Stimulated activated CD4-positive, alpha-beta T cell treated with anti-CD3 and anti-CD28 coated beads, Interleukin-15, amount 100 ng/mL, for 48 hours (primary cell): ENCODE data around the gene FREM2.

ENCODE experiments used
- DNase-seq, 2 donors: peaks; one replicate each; pipeline ENCODE4 v3.0.0-alpha.2; 2020; ENCODE audit warnings: low read depth in 2 of 2

FREM2 gene

GRCh38 chr13:38888309-38888708, 201.4 kb downstream of the FREM2 start:
- DNase-seq, result no peak

DNA sequence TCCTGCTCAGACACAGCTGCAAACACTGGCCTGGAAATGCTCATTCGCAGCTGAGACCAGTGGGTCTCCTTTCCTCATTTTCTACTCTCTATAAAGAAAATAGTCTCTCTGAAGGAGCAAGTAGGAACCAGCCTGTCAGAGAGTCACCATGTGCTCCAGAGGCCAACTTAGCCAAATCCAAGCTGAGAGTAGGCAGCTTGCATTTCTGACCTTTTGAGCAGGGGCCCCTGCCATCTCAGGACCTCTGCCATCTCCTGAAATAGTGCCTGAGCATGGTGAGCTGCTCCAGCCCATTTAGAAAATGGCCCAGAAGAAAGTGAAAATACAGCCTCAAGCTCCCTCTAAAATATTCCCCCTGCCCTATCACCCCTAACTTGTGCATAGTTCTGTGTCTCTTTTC, 208.2 kb downstream of the FREM2 start:
- no peak for DNase-seq

- DNase-seq, result no peak
Measured at GRCh38 chr13:38897521-38897920, 210.6 kb downstream of the FREM2 start.

- DNase-seq, result no peak
Measured at GRCh38 chr13:38898481-38898880, 211.6 kb downstream of the FREM2 start.

DNA sequence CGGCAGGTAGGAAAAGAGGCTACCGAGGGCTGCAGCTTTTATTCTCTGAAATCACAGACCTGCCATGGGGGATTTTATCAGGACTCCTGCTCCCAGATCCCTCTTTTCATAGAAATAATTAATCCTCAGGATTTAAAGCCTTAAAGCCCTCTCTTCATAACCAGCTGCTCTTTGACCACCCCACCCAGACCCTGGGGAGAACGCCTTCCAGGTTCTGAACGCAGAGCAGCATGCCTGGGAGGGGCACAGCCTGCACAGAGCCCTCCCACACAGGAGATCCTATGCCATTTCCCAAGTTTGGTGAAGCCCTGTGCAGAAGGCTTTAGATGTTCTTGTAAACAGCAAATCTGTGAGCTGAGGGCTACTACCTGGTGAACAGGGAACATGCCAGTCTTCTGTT, 212.7 kb downstream of the FREM2 start:
- no peak for DNase-seq

- no peak for DNase-seq
Measured at GRCh38 chr13:38900188-38900587, 213.3 kb downstream of the FREM2 start.

GRCh38 chr13:38902551-38902950, 215.7 kb downstream of the FREM2 start:
- DNase-seq, result no peak

DNA sequence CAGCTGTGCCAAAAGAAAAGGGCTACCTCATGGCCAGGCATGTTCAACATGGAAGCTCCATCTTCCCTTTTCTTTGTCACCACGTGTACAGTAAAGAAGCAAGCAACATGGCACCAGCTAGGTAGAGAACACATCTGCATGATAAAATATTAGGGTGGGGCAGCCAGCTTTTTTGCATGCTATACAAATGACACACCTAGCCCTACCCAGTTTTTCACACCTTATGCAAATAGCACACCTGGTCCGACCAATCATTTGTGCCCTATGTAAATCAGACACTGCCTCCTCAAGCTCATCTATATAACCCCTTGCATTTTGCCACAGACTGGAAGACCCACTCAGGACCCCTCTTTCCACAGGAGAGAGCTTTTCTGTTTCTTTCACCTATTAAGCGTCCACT, 218.2 kb downstream of the FREM2 start:
- no peak for DNase-seq

GRCh38 chr13:38905861-38906260, 219.0 kb downstream of the FREM2 start:
- DNase-seq, result no peak

DNA sequence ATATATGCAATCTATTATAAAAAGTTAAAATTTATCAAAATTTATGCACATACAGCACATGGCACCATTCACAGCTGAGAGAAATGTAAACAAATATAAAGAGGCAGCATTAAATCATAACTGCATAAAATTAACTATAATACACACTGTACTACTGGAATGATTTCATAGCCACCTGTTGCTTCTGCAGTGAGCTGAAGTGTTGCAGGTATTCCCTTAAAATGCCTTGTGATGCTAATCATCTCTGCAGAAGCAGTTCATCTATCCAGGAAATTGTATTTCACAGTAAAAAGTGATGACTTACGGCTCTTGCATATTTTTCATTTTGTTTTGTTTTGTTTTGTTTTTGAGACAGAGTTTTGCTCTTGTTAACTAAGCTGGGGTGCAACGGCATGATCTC, 221.7 kb downstream of the FREM2 start:
- DNase-seq, result no peak

- DNase-seq, result no peak
Measured at GRCh38 chr13:38914070-38914469, 227.2 kb downstream of the FREM2 start.

DNA sequence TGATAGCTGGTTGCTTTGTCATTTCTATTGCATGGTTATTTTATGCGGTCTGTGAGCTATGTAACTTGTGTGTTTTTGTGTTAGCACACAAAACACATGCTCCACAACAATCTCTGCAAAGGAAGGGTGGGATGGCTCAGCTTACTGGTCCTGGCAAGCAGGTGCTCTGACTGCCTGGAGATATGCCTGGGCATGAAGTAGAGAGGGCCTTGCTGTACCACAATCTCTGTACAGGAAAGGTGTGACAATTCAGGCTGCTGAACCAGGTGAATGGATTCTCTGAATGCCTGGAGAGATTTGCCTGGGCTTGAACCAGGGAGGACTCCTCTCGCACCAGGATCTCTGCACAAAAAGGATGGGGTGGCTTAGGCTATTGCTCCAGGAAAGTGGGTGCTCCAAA, 234.2 kb downstream of the FREM2 start:
- DNase-seq, result no peak

DNA sequence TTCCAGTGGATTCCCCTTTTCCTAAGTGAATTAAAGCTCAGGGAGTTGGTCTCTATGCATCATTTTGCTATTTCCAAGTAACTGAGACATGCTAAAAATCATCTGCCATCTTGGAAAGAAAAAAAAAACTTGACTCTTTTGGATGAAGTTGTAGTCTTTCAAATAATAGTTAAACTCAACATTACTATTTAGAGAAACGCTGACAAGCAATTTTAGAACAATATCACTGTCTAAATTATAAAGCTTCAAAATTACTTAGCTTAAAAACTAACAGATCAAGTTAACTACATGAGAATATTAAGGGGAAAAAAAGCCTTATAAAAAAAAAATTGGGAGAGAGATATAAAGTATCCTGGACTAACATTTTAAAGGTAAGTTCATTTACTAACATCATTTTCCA, 235.3 kb downstream of the FREM2 start:
- DNase-seq, result no peak

- no peak for DNase-seq
Measured at GRCh38 chr13:38933786-38934185, 246.9 kb downstream of the FREM2 start.
